B cell (primary cell): ENCODE data around the gene DPYD. TPM values are rescaled to one million over a fixed set of nuclear protein-coding genes. Genes with fewer than 3 reads are reported as not detected.

Experiments used
- ATAC-seq: fragments of 200-7000 bp; cut with Tn5 transposase; one replicate; pipeline ENCODE4 v1.10.0; 2021; ENCODE audit warnings: low read depth, mild to moderate bottlenecking, moderate number of reproducible peaks, moderate library complexity
- CTCF ChIA-PET: fragments of 350-600 bp; sonication (Branson Sonifier 250); formaldehyde crosslinking; loops from one replicate; lab custom pipeline; 2021; ENCODE audit warnings: antibody characterized with exemption, inconsistent platforms; lab: Charles Lee
- POLR2A ChIA-PET: fragments of 350-600 bp; sonication (Branson Sonifier 250); formaldehyde crosslinking; loops from one replicate; lab custom pipeline; 2021; ENCODE audit warnings: antibody characterized with exemption; lab: Charles Lee
- DNase-seq: peaks from one replicate; pipeline ENCODE4 v3.0.0; 2013
- H2AFZ ChIP-seq: 2 replicates; pipeline ENCODE4 v1.6.1; 2012; ENCODE audit warnings: mild to moderate bottlenecking, low read depth, low read length; ENCODE audit not compliant: insufficient read depth, poor library complexity, severe bottlenecking
- H3K27ac ChIP-seq, 2 donors: 1 replicate in 1 of 2; 2 replicates in 1 of 2; pipeline ENCODE4 v1.5.1; 2012 to 2013; ENCODE audit warnings: low read length in 2 of 2, mild to moderate bottlenecking in 2 of 2, moderate library complexity in 1 of 2
- H3K27me3 ChIP-seq, 4 experiments: fragments of 200-600 bp in 1 of 4; sonication (generic) in 1 of 4; replicated peaks in 1 of 4; 1 replicate in 2 of 4; 2 replicates in 2 of 4; pipeline versions ENCODE4 v1.6.1 to v1.7.0; 2013 to 2016; ENCODE audit warnings: low read length in 3 of 4, mild to moderate bottlenecking in 2 of 4, mixed read lengths in 1 of 4, moderate library complexity in 1 of 4; ENCODE audit not compliant: insufficient read depth in 4 of 4, control insufficient read depth in 3 of 4; ENCODE audit errors: control extremely low read depth in 1 of 4
- H3K36me3 ChIP-seq, 2 experiments: replicated peaks in 1 of 2; 1 replicate in 1 of 2; 2 replicates in 1 of 2; pipeline versions ENCODE4 v1.6.1 to v1.7.1; 2013; ENCODE audit warnings: low read length in 1 of 2; ENCODE audit not compliant: insufficient read depth in 2 of 2, control insufficient read depth in 1 of 2; ENCODE audit errors: control extremely low read depth in 1 of 2, extremely low read depth in 1 of 2
- H3K4me1 ChIP-seq, 2 donors: fragments of 200-600 bp in 1 of 2; sonication (generic) in 1 of 2; 1 replicate in 1 of 2; 2 replicates in 1 of 2; pipeline versions ENCODE4 v1.5.1 to v1.6.1; 2013 to 2017; ENCODE audit warnings: low read length in 2 of 2; ENCODE audit not compliant: control insufficient read depth in 2 of 2, insufficient read depth in 2 of 2
- H3K4me2 ChIP-seq: replicated peaks from 2 replicates; pipeline ENCODE3; 2012; ENCODE audit warnings: mild to moderate bottlenecking, low read depth, low read length; ENCODE audit not compliant: poor library complexity, severe bottlenecking
- H3K4me3 ChIP-seq, 5 experiments: fragments of 200-600 bp in 1 of 5; sonication (generic) in 1 of 5; 1 replicate in 3 of 5; 2 replicates in 2 of 5; pipeline versions ENCODE4 v1.5.1 to v1.7.0; 2011 to 2016; ENCODE audit warnings: low read length in 4 of 5, mild to moderate bottlenecking in 4 of 5, low read depth in 2 of 5, control low read depth in 1 of 5, moderate library complexity in 1 of 5; ENCODE audit not compliant: insufficient read depth in 1 of 5; ENCODE audit errors: control extremely low read depth in 1 of 5, extremely low read depth in 1 of 5
- H3K79me2 ChIP-seq: fragments of 200-600 bp; sonication (generic); one replicate; pipeline ENCODE4 v1.6.0; 2016; ENCODE audit warnings: low read length; ENCODE audit not compliant: control insufficient read depth, insufficient read depth
- H3K9ac ChIP-seq: fragments of 200-600 bp; sonication (generic); 2 replicates; pipeline ENCODE4 v1.6.1; 2017; ENCODE audit warnings: mild to moderate bottlenecking, low read length, moderate library complexity
- H3K9me3 ChIP-seq, 3 donors: one replicate each; pipeline versions ENCODE4 v1.6.1 to v1.7.1; 2013; ENCODE audit warnings: low read length in 2 of 3; ENCODE audit not compliant: control insufficient read depth in 2 of 3, insufficient read depth in 1 of 3; ENCODE audit errors: control extremely low read depth in 1 of 3
- H4K20me1 ChIP-seq: 2 replicates; pipeline ENCODE4 v1.6.0; 2012; ENCODE audit warnings: mild to moderate bottlenecking, low read length; ENCODE audit not compliant: insufficient read depth, control insufficient read depth, poor library complexity, severe bottlenecking
- H3K27ac Mint-ChIP-seq: one replicate; pipeline ENCODE4 v1.8.0; 2021; ENCODE audit warnings: mixed read lengths
- H3K27me3 Mint-ChIP-seq: one replicate; pipeline ENCODE4 v1.8.0; 2021; ENCODE audit warnings: mixed read lengths
- H3K4me1 Mint-ChIP-seq: one replicate; pipeline ENCODE4 v1.8.0; 2021; ENCODE audit warnings: mixed read lengths
- H3K4me3 Mint-ChIP-seq: one replicate; pipeline ENCODE4 v1.8.0; 2021; ENCODE audit warnings: mixed read lengths
- H3K9me3 Mint-ChIP-seq: one replicate; pipeline ENCODE4 v1.8.0; 2022; ENCODE audit warnings: mixed read lengths; ENCODE audit not compliant: insufficient read depth
- EZH2 ChIP-seq: IDR thresholded peaks from 2 replicates; pipeline ENCODE4 v1.6.1; 2012; ENCODE audit warnings: borderline replicate concordance, low read depth, mild to moderate bottlenecking, moderate library complexity, low read length; ENCODE audit not compliant: insufficient read depth, poor library complexity, severe bottlenecking
- WGBS: methylation state at CpG from one replicate; pipeline ENCODE4 v1.1.5; 2013; ENCODE audit warnings: missing lambda C conversion rate; ENCODE audit not compliant: insufficient coverage; 5-methylcytosine and 5-hydroxymethylcytosine counted together
- intact Hi-C: fragments of 100-400 bp; cut with micrococcal nuclease; formaldehyde crosslinking; loops from one replicate; pipeline ENCODE4 v1.10.0; 2022
- polyA plus RNA-seq: library from polyadenylated mRNA; depleted of rRNA; stranded (reverse); fragments of >200 nt; gene quantifications from 2 replicates; pipeline ENCODE4 v1.2.3, GENCODE V29; 2012
- total RNA-seq, 2 donors: library from RNA; stranded (reverse); fragments of 120-200 nt in 1 of 2; gene quantifications; 1 replicate in 1 of 2; 2 replicates in 1 of 2; pipeline versions ENCODE4 v1.2.3 to v1.2.4, GENCODE V29; 2013 to 2022
- TF ChIP-seq, protein P1 (sequence below): fragments of 200-600 bp; IDR thresholded peaks from one replicate; pipeline ENCODE4 v1.8.0; 2022; ENCODE audit warnings: antibody characterized with exemption, mild to moderate bottlenecking

DPYD gene
- total and polyA plus RNA-seq, 2 donors (not counting 1 experiment from before 2014, with no cell fraction given): 4.2 to 19.0 TPM

DNA sequence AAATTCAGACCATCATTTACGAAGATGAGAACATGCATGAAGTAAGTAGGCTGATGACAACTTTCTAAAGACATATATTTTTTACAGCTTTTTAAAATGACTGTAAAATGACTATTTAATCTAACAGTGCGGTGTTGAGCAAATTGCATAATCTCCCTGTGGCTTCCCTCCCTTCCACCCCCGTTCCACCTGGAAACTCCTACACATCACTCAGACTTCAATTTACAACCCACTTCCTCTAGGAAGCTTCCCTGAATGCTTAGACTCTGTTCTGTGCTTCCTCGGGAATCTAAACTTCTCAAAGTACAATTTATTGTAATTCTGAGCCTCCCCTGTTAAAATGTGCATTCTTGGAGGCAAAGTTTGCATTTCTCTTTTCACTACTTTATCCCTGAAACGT is 354.9 kb downstream of the DPYD start:
- H3K4me3 Mint-ChIP-seq: no peak overlapping the region
- Histone ChIP-seq H3K79me2 (no peaks in the 10 kb centered on the region), H3K9me3 (no peaks in the 10 kb centered on the region), H4K20me1 (no peaks in the 10 kb centered on the region), H3K4me3 (no peak overlapping the region), H3K36me3 (no peaks in the 10 kb centered on the region), H3K27ac (no peak overlapping the region), H3K27me3 (no peaks in the 10 kb centered on the region), H3K4me1 (no peaks in the 10 kb centered on the region), H3K9ac (no peak overlapping the region), H3K4me2 (no peak overlapping the region), H2AFZ (no peak overlapping the region)
- no peak overlapping the region for H3K27ac Mint-ChIP-seq
- POLR2A ChIA-PET: no interaction called here
- TF ChIP-seq, protein P1, sequence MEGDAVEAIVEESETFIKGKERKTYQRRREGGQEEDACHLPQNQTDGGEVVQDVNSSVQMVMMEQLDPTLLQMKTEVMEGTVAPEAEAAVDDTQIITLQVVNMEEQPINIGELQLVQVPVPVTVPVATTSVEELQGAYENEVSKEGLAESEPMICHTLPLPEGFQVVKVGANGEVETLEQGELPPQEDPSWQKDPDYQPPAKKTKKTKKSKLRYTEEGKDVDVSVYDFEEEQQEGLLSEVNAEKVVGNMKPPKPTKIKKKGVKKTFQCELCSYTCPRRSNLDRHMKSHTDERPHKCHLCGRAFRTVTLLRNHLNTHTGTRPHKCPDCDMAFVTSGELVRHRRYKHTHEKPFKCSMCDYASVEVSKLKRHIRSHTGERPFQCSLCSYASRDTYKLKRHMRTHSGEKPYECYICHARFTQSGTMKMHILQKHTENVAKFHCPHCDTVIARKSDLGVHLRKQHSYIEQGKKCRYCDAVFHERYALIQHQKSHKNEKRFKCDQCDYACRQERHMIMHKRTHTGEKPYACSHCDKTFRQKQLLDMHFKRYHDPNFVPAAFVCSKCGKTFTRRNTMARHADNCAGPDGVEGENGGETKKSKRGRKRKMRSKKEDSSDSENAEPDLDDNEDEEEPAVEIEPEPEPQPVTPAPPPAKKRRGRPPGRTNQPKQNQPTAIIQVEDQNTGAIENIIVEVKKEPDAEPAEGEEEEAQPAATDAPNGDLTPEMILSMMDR: no peak
- no peak for TF ChIP-seq EZH2
- H3K9me3 Mint-ChIP-seq: no peaks in the 10 kb centered on the region
- no peak for ATAC-seq
- no peak for DNase-seq
- CTCF ChIA-PET: no interaction called here
- no peaks in the 10 kb centered on the region for H3K4me1 Mint-ChIP-seq
- H3K27me3 Mint-ChIP-seq: no peaks in the 10 kb centered on the region
- intact Hi-C loops: no loop called here
- WGBS: 100% methylated on average over 2 of the region's 5 CpGs

DNA sequence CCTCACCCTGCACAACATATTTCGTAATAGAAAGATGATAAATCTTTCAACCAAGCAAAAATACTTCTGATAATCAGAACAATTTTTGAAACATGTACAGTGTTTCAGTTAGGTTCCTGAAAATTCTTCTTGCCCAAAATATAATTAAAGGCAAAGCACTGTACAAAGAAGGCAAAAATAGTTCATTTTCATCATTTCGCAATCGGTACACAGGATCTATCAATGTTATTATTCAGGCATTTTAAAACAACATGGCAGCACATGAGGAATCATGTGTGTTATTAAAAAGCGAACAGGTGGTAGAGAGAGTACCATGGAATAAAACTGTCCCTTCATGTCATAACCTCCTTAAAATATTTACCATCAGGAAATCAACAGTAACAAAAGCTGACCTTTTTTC is 356.9 kb downstream of the DPYD start:
- Mint-ChIP-seq H3K9me3 (no peaks in the 10 kb centered on the region), H3K27ac (no peak overlapping the region), H3K4me1 (no peaks in the 10 kb centered on the region), H3K27me3 (no peaks in the 10 kb centered on the region), H3K4me3 (no peak overlapping the region)
- H2AFZ ChIP-seq: no peak overlapping the region
- no peaks in the 10 kb centered on the region for H3K27me3 ChIP-seq
- ChIA-PET CTCF (no interaction called here), POLR2A (no interaction called here)
- ATAC-seq: no peak
- H4K20me1 ChIP-seq: no peaks in the 10 kb centered on the region
- no peaks in the 10 kb centered on the region for H3K36me3 ChIP-seq
- no peak overlapping the region for H3K27ac ChIP-seq
- no peaks in the 10 kb centered on the region for H3K79me2 ChIP-seq
- no peak for DNase-seq
- H3K9me3 ChIP-seq: no peaks in the 10 kb centered on the region
- WGBS: no CpG with 5 or more reads among the region's 4 CpGs
- no peak overlapping the region for H3K9ac ChIP-seq
- H3K4me2 ChIP-seq: no peak overlapping the region
- intact Hi-C loops: no loop called here
- H3K4me1 ChIP-seq: no peaks in the 10 kb centered on the region
- H3K4me3 ChIP-seq: no peak overlapping the region
- TF ChIP-seq EZH2: no peak
- TF ChIP-seq, protein P1: no peak
